ENCODE data around the gene NPTX1.

NPTX1 gene

DNA sequence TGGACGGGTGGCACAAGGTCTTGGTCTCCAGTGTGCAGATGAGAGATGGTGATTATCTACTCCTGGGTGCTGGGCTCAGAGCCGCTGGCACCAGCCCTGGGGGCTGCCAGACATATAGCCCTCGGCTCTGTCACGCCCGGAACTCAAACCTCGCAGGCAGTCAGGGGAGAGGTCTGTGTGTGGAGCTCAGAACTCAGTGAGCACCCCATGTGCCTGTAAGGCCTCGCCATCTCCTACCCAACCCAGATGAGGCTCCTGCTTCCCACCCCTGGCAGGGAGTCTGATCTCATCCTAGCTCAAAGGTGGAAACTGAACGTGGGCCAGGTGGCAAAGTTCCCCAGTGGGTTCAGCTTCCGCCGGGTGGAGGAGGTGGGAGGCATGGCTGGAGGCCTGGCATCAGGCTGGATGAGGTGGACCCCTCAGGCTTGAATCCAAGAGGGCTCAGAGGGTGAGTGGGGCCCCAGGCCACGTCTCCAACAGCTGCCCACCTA is 22.6 kb upstream of the NPTX1 start:
- TF ChIP-seq, protein P1, sequence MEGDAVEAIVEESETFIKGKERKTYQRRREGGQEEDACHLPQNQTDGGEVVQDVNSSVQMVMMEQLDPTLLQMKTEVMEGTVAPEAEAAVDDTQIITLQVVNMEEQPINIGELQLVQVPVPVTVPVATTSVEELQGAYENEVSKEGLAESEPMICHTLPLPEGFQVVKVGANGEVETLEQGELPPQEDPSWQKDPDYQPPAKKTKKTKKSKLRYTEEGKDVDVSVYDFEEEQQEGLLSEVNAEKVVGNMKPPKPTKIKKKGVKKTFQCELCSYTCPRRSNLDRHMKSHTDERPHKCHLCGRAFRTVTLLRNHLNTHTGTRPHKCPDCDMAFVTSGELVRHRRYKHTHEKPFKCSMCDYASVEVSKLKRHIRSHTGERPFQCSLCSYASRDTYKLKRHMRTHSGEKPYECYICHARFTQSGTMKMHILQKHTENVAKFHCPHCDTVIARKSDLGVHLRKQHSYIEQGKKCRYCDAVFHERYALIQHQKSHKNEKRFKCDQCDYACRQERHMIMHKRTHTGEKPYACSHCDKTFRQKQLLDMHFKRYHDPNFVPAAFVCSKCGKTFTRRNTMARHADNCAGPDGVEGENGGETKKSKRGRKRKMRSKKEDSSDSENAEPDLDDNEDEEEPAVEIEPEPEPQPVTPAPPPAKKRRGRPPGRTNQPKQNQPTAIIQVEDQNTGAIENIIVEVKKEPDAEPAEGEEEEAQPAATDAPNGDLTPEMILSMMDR (IDR thresholded peaks at IDR 0.05; ENCODE audit: low read depth, low read length, missing control alignments): no peak
- H3K4me3 ChIP-seq (ENCODE audit: low read depth, low read length): no peak overlapping the region
- no peak for DNase-seq (ENCODE audit: low read depth)
- in situ Hi-C loops (cut with HindIII; ENCODE audit: low sequenced_read_pairs): loop anchor here (10.0 kb wide), 1 partner anchor 46 kb away; the partner anchor contains the start of gene RPTOR

DNA sequence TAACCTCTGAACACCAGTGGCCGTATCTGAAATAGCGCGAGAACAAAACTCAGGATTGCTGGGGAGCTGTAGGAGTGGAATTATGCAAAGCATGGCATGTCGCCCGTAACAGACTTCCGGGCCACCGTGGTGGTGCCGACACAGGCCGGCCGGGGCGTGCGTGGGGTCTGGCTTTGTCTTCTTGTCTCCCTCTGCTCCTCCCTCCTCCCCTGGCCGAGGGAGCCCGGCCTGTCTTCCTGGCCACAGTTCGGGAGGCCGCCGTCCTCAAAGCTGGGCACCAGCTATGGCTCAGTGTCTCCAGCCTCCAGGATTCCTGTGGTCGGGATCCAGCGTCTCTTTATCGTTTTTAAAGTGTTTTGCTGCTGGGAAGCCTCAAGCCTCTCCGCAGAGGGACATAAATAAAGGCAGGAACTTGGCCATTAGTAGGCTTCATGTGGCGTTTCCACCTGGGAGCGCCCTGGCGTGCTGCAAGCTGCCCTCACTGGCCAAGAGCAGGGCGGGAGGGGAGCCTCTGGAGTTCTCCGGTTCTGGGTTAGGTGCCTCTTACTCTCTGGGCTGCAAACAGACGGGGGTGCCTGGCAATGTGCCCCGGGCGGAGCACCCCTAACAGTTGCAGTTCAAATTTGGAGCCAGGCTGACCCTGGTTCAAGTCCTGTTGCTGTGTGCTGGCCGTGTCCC is 22.0 kb upstream of the NPTX1 start:
- in situ Hi-C loops (cut with HindIII; ENCODE audit: low sequenced_read_pairs): loop anchor here (10.0 kb wide), 1 partner anchor 46 kb away; the partner anchor contains the start of gene RPTOR
- peak; percentile 93 for DNase-seq (ENCODE audit: low read depth)
- H3K4me3 ChIP-seq (ENCODE audit: low read depth, low read length): no peak overlapping the region
- TF ChIP-seq, protein P1 (IDR thresholded peaks at IDR 0.05; ENCODE audit: low read depth, low read length, missing control alignments): no peak

DNA sequence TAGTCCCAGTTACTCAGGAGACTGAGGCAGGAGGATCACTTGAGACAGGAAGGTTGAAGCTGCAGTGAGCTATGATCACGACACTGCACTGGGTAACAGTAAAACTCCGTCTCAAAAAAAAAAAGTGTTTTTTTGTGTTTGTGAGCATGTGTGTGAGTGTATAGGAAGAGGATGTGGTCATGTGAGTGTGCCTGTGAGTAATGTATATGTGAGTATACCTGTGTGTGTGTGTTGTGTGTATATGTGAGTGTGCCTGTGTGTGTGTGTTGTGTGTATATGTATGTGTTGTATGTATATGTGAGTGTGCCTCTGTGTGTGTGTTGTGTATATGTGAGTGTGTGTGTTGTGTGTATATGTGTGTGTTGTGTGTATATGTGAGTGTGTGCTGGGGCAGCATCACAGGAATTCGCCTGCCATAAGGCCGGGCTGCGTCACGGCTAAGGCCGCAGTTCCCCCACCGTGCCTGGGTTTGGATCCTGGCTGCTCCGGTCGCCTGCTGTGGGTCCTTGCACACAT is 21.4 kb upstream of the NPTX1 start:
- TF ChIP-seq, protein P1 (IDR thresholded peaks at IDR 0.05; ENCODE audit: low read depth, low read length, missing control alignments): no peak
- in situ Hi-C loops (cut with HindIII; ENCODE audit: low sequenced_read_pairs): loop anchor here (10.0 kb wide), 1 partner anchor 47 kb away; the partner anchor contains the start of gene RPTOR
- DNase-seq (ENCODE audit: low read depth): no peak
- no peak overlapping the region for H3K4me3 ChIP-seq (ENCODE audit: low read depth, low read length)

DNA sequence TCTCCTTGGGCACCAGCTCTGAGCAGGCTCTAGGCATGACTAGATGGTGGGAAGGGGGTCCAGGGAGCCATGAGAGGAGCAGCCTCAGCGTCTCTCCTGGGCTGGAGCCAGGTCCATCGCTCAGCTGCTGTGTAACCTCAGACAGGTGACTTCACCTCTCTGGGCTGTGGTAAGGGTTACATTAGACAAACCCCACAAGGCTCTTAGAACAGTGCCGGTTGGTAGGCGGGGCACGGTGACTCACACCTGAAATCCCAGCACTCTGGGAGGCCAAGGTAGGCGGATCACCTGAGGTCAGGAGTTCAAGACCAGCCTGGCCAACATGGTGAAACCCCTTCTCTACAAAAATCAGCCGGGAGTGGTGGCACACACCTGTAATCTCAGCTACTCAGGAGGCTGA is 18.1 kb upstream of the NPTX1 start:
- in situ Hi-C loops (cut with HindIII; ENCODE audit: low sequenced_read_pairs): loop anchor here (10.0 kb wide), 1 partner anchor 50 kb away; the partner anchor contains the start of gene RPTOR
- TF ChIP-seq, protein P1 (IDR thresholded peaks at IDR 0.05; ENCODE audit: low read depth, low read length, missing control alignments): no peak
- DNase-seq (ENCODE audit: low read depth): no peak
- no peak overlapping the region for H3K4me3 ChIP-seq (ENCODE audit: low read depth, low read length)

DNA sequence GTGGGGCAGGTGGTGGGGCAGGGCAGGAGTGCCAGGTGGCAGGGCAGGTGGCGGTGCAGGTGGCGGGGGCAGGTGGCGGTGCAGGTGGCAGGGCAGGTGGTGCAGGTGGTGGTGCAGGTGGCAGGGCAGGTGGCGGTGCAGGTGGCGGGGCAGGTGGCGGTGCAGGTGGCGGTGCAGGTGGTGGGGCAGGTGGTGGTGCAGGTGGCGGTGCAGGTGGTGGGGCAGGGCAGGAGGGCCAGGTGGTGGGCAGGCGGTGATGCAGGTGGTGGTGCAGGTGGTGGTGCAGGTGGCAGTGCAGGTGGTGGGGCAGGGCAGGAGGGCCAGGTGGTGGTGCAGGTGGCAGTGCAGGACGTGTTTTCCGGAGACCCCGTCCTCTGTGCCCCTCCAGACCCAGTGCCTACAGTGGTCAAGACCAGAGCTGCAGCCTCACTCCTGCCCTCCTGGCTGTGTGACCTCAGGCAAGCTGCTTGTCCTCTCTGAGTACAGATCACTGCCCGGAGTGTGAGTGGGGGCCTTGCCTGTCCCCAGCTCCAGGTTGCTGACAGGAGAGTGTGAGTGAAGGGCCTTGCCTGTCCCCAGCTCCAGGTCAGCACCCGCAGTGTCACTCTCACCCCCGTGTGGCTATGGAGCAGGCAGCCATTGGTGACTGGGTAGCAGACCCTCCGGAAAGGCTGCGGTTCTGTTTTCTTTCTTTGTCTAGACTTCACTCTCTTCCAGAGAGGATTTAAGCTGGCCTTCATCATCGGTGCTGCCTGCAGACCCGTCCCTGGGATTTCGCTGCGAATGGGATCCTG is 16.1 kb upstream of the NPTX1 start:
- no peak for DNase-seq (ENCODE audit: low read depth)
- no peak overlapping the region for H3K4me3 ChIP-seq (ENCODE audit: low read depth, low read length)
- in situ Hi-C loops (cut with HindIII; ENCODE audit: low sequenced_read_pairs): loop anchor here (10.0 kb wide), 1 partner anchor 52 kb away; the partner anchor contains the start of gene RPTOR
- TF ChIP-seq, protein P1 (IDR thresholded peaks at IDR 0.05; ENCODE audit: low read depth, low read length, missing control alignments): no peak

Measured in astrocyte of the cerebellum (primary cell).